ENCODE results near the gene PPM1L.

Gene PPM1L

GRCh38 chr3:160768031-160768430 lies 12.0 kb downstream of the PPM1L start:
- no peak for DNase-seq

GRCh38 chr3:160768918-160769317 lies 12.9 kb downstream of the PPM1L start:
- DNase-seq: no peak

GRCh38 chr3:160771811-160772459 lies 15.9 kb downstream of the PPM1L start:
- no peak for DNase-seq

GRCh38 chr3:160773722-160774121 lies 17.7 kb downstream of the PPM1L start:
- no peak for DNase-seq

- DNase-seq: no peak
Measured at GRCh38 chr3:160774172-160774571, 18.1 kb downstream of the PPM1L start.

- no peak for DNase-seq
Measured at GRCh38 chr3:160778480-160778879, 22.4 kb downstream of the PPM1L start.

GRCh38 chr3:160779040-160779439 lies 23.0 kb downstream of the PPM1L start:
- no peak for DNase-seq

GRCh38 chr3:160780245-160780644 lies 24.2 kb downstream of the PPM1L start:
- DNase-seq: no peak

GRCh38 chr3:160781402-160781801 lies 25.4 kb downstream of the PPM1L start:
- no peak for DNase-seq

GRCh38 chr3:160781863-160782262 lies 25.8 kb downstream of the PPM1L start:
- no peak for DNase-seq

GRCh38 chr3:160784853-160785252 lies 28.8 kb downstream of the PPM1L start:
- no peak for DNase-seq

- no peak for DNase-seq
Measured at GRCh38 chr3:160790726-160791125, 34.7 kb downstream of the PPM1L start.

GRCh38 chr3:160792540-160792939 lies 36.5 kb downstream of the PPM1L start:
- no peak for DNase-seq

GRCh38 chr3:160793722-160794252 lies 37.8 kb downstream of the PPM1L start:
- DNase-seq: no peak

- no peak for DNase-seq
Measured at GRCh38 chr3:160796089-160796812, 40.2 kb downstream of the PPM1L start.

- DNase-seq: no peak
Measured at GRCh38 chr3:160796813-160797164, 40.8 kb downstream of the PPM1L start.

GRCh38 chr3:160797356-160797755 lies 41.3 kb downstream of the PPM1L start:
- DNase-seq: no peak

- no peak for DNase-seq
Measured at GRCh38 chr3:160801386-160802118, 45.5 kb downstream of the PPM1L start.

- DNase-seq: no peak
Measured at GRCh38 chr3:160804762-160805161, 48.7 kb downstream of the PPM1L start.

GRCh38 chr3:160806094-160806493 lies 50.1 kb downstream of the PPM1L start:
- DNase-seq: no peak

GRCh38 chr3:160806686-160807085 lies 50.7 kb downstream of the PPM1L start:
- no peak for DNase-seq

GRCh38 chr3:160808838-160809237 lies 52.8 kb downstream of the PPM1L start:
- no peak for DNase-seq

- DNase-seq: no peak
Measured at GRCh38 chr3:160809453-160809852, 53.4 kb downstream of the PPM1L start.
